Kidney tubule cell (primary cell): ENCODE results near the gene GOLGA8R.
"Not testable (repeated sequence)": the region's sequence is repeated elsewhere in the genome, so short reads cannot be mapped to it uniquely, and the experiment has no call there.

Experiments
- DNase-seq: peaks from one replicate; pipeline ENCODE4 v3.0.0-alpha.2; 2018; ENCODE audit warnings: low spot score

GOLGA8R gene

DNA sequence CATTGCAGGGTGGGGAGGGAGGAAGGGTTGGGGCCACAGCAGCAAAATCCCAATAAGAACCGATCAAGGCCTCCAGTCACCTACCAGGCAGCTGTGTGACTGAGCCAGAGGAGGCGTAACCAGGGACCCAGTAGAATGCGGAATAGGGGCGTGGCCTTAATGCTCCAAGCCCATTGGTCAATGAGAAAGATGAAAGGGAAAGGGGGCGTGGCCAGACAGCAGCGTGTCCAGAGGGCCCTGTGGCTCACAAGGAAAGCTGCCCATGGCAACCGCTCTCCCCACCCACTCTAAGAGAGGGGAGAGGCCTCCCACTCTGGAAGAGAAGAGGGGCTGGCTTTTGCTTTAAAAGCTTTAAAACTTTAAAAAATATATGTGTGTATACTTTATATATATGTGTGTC is at the start of gene GOLGA8R:
Gene GOLGA8R, minus strand, starts transcription at position 101 of the 400 bp plus-strand sequence. Its CDS starts 98 bp downstream, at position 3.
- not testable (repeated sequence) for DNase-seq

DNA sequence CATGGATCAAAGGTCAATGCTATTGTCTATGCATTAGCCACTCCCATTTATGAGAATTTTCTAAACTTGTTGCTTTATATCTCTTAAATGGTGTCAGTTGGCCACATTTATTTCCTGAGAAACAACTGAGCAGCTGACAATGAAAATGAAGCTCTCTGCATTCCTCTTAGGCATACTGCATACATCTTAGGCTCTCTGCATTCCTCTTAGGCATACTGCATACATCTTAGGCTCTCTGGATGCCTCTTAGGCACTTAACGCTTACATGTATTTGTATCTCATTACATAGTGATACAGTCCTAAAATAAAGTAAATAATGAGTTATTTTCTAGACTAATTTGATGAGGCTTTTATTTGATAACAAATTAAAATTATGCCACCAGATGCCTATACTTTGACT is 49.8 kb upstream of the GOLGA8R start:
- DNase-seq = not testable (repeated sequence)

DNA sequence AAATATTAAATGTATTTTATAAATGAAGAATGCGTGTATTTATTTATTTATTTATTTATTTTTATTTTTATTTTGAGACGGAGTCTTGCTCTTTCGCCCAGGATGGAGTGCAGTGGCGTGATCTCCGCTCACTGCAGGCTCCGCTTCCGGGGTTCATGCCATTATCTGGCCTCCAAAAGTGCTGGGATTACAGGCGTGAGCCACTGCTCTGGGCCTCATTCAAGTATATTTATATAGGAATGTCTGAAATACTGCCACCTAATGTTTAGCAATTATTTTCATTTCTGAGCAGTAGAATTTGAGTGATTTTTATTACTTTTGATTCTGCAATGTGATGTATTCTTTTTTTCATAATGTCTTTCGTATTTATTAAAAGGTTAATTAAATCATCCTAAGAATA is 48.1 kb upstream of the GOLGA8R start:
- DNase-seq = not testable (repeated sequence)

DNA sequence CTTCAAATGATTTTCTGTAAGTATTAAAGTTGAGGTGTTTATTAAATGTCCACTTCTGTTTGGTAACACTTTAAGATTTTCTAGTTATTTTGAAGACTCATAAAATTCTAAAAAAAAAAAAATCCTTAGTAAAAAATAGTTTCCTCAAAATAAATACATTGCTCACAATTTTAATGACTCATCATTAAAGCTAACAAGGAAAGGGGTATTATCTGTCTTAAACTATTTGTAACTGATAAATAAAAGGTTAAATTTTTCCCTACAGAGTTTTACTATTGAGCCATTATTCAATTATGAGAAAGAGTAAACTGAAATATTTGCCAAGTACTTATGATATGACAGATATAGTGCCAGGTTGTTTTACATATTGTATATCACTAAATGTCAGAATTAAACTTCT is 38.6 kb upstream of the GOLGA8R start:
- DNase-seq = not testable (repeated sequence)

DNA sequence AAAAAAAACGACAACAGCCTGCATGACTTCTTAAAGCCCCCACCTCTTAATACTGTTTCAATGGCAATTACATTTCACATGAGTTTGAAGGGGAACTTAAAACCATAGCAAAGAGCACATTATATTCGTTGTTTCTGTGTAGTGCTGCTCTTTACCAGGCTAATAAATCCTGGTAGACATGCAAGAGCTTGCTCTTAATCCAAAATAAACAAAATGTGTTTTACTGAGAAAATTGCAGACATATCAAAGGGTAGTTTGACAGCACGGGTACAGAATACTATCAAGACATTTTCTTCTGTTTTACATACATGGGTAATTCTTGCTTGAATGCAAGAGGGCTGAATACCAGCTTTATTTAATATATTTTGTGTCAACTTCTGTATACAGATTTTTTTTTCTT is 24.3 kb upstream of the GOLGA8R start:
- not testable (repeated sequence) for DNase-seq

DNA sequence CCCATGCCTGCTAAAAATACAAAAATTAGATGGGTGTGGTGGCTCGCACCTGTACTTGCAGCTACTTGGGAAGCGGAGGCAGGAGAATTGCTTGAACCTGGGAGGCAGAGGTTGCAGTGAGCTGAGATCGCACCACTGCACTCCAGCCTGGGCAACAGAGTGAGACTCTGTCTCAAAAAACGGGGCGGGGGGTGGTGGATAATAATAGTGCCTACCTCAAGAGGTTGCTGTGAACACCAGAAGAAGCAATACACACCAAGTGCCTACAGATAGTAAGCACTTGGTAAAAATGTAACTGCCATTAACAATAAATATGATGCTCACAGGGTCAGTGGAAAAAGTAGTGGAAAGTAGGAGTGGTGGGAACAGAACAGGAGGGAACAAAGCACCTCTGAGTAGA is 21.8 kb upstream of the GOLGA8R start:
- not testable (repeated sequence) for DNase-seq

DNA sequence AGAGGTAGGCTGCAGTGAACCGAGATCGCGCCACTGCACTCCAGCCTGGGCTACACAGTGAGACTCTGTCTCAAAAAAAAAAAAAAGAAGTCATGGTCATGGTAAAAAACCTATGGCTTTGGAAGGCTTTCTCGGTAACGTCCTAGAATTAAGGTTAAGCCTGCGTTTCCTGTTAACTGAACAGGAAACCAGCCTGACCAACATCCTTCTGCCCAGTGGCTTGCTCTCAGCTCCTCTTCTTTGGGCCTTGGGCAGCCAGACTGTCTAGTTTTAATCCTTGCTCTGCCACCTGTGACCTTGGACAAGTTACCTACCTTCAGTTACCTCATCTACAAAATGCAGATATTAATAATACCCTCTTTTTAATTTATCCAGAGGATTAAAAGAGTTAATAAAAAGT is 6.7 kb upstream of the GOLGA8R start:
- DNase-seq = not testable (repeated sequence)

DNA sequence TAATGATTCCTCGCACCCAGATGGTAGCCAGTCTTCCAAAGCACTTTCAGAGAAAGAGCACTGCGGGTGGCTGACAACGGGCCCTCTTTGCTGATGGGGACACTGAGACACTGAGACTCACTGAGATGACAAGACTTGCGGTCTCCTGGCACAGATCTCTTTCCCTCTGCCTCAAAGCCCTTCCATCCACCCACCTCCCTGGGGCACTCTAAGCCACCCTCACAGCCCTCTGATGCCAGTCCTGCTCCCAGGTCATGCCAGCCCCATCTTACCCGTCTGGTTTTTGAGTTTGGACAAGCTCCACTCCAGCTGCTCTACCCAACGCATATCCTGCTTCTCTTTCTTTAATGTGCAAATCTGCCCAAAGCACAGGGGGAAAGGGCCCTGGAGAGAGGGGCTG is 6.4 kb downstream of the GOLGA8R start:
- DNase-seq = peak; percentile 0

- not testable (repeated sequence) for DNase-seq
Measured at GRCh38 chr15:30398988-30399387, 15.1 kb downstream of the GOLGA8R start.

- DNase-seq = not testable (repeated sequence)
Measured at GRCh38 chr15:30393664-30393991, 20.4 kb downstream of the GOLGA8R start.

DNA sequence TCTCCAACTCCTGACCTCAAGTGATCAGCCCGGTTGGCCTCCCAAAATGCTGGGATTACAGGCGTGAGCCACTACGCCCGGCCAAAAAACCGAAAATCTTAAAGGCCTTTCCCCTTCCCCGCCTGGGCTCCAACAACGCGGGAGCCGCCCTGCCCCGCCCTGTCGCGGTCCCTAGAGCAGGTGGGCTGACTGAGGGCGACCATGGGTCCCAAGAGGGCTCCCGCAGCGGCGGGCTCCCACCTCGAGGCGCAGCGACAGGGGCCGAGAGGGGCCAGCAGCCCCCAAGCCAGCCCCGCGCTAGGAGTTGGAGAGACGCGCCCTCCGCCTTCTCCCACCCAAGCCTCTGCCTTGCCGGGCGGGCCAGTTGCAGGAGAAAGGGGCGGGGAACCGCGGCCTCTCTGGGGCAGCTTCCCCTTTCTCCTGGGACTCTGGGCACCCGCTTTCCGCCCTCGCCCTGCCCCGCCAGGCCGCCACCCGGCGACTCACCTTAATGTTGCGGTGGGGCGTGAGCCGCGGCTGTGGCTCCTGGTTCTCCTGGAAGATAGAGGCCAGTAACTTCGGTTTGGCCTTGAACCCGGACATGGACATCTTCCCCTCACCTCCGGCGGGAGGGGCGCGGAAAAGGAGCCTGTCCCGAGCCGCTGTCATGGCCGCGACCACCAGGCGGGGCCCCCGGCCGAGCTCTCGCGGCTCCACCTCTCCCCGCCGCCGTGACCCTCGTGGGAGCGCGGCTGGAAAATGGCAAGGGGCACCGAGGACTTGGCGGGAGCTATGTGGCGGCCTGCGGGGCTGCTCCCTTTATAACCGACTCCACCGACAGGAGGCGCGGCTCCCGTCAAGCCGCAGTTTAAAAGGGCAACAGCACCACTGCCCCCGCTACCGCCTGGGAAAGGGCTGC is 21.0 kb downstream of the GOLGA8R start, which contains the start of gene CHRFAM7A:
Gene CHRFAM7A, minus strand, starts transcription at position 775 of the 898 bp plus-strand sequence. CDS start 10,189 bp downstream, outside the sequence.
- not testable (repeated sequence) for DNase-seq

GRCh38 chr15:30386318-30386887 is 27.7 kb downstream of the GOLGA8R start:
- DNase-seq = not testable (repeated sequence)

DNA sequence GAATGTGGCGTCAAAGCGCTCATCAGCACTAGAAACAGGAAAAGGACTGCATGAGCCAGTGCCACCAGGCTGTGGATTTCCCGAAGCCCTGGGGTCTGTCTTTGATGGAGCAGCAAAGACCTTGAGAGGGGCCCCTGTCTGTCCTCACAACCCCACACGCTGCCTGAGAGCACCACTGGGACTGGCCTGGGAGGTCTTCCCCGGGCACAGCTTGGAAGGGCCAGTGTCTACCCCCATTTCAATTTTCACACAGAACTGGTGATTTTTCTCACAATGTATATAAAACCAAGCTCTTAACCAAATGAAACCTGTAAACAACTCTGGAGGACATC is 37.0 kb downstream of the GOLGA8R start:
- not testable (repeated sequence) for DNase-seq

- not testable (repeated sequence) for DNase-seq
Measured at GRCh38 chr15:30376375-30377081, 37.5 kb downstream of the GOLGA8R start.

DNA sequence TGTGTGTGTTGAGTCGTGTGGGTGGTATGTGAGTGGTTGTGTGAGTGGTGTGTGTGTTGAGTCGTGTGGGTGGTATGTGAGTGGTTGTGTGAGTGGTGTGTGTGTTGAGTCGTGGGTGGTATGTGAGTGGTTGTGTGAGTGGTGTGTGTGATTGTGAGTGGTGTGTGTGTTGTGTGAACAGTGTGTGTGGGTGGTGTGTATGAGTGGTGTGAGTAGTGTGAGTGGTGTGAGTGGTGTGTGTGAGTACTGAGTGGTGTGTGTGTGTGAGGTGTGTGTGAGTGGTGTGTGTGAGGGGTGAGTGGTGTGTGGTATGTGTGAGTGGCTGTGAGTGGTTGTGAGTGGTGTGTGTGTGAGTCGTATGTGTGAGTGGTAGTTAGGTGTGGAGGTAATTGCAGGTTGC is 38.2 kb downstream of the GOLGA8R start:
- peak; percentile 13 for DNase-seq

DNA sequence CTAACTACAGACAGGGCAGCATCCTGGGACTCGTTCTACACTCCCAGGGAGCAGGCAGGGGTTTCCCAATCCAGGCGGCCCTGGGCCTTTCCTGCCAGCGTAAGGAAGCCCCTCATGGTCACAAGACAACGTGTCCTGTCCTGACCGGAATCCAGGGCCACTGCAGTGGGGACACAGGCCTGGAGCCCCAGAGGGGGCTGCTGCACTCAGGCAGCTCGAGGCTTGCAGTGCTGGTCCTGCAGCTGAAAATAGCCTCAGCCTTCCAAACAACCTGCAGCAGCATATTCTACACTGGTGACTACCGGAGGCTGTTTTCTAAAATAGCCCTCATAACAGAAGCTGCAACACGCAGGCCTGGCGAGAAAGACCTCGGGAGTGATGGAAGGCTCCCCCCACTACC is 39.2 kb downstream of the GOLGA8R start:
- DNase-seq = not testable (repeated sequence)

DNA sequence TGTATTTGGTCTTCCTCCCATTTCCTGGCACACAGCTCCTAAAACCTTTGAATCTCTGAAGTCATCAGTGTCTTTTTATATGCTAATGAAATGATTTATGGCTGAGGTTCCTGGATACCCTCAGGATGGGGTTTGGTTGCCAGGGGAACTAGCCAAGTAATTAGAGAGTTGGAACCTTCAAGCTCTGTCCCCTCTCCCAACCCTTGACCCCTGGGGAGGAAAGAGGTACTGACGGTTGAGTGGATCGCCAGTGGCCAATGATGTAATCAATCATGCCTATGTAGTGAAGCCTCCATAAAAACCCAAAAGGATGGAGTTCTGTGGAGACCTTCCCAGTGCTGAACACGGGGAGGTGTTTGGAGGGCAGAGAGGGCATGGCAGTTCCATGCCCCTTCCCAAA is 45.8 kb downstream of the GOLGA8R start:
- not testable (repeated sequence) for DNase-seq

GRCh38 chr15:30367246-30367645 is 46.8 kb downstream of the GOLGA8R start:
- DNase-seq = not testable (repeated sequence)

DNA sequence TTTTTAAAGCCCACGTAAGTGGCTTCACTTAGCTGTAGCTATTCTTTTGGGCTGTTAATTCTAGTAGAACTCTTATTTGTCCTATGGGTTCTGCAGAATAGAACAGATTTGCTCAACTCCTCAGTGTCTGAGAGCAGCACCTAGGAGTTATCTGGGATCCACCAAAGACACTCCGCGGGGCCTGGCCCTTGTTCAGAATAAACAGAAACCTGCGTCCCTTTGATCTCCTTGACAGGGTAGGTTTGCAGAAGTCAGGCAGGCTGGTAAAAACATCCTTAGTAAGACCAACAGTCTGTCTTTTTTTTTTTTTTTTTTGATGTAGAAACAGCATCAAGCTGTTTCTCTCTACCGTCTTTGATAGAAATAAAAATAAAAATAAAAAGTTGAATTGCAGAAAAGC is 52.7 kb downstream of the GOLGA8R start:
- not testable (repeated sequence) for DNase-seq

- not testable (repeated sequence) for DNase-seq
Measured at GRCh38 chr15:30360990-30361389, 53.1 kb downstream of the GOLGA8R start.

DNA sequence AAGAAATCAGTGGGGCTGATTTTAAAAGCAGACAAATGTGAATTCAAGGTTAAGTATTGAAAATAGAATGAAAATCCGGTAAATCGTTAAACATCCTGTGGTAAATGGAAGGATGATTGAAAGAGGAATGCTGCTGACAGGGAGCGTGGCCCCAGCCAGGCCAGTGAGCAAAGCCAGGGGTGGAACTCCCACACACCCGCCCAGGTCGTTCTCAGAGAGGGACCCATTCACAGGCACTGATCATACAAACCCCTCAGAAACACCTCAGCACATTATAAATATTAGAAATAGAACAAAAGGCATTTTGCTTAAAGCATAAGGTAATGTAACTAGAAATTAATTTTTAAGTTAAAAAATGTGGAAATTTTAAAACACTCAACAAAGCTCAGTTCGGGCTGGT is 59.0 kb downstream of the GOLGA8R start:
- DNase-seq = not testable (repeated sequence)
